Psoas muscle (tissue), 8 donors: ENCODE measurements around the gene SASH3. TPM values are rescaled to one million over a fixed set of nuclear protein-coding genes. Genes with fewer than 3 reads are reported as not detected.

Source experiments
- ATAC-seq, 4 donors: fragments of 200-7000 bp; cut with Tn5 transposase; one replicate each; pipeline ENCODE4 v1.9.1; 2020; ENCODE audit warnings: moderate library complexity in 3 of 4, mild to moderate bottlenecking in 2 of 4
- DNase-seq, 2 donors: peaks; one replicate each; pipeline ENCODE4 v3.0.0-alpha.2; 2020
- H3K27ac ChIP-seq: fragments of 200-600 bp; one replicate; pipeline ENCODE4 v1.8.0; 2022
- H3K27me3 ChIP-seq, 3 donors: fragments of 200-600 bp in 1 of 3; one replicate each; pipeline versions ENCODE4 v1.6.1 to v1.8.0; 2013 to 2022; ENCODE audit warnings: low read length in 2 of 3, mild to moderate bottlenecking in 2 of 3, moderate library complexity in 1 of 3; ENCODE audit not compliant: insufficient read depth in 3 of 3
- H3K36me3 ChIP-seq, 2 donors: fragments of 200-600 bp in 1 of 2; one replicate each; pipeline versions ENCODE4 v1.6.1 to v1.8.0; 2013 to 2022; ENCODE audit warnings: low read depth in 1 of 2, mild to moderate bottlenecking in 1 of 2, moderate library complexity in 1 of 2; ENCODE audit not compliant: insufficient read depth in 1 of 2
- H3K4me1 ChIP-seq: fragments of 200-600 bp; one replicate; pipeline ENCODE4 v1.8.0; 2022
- H3K4me3 ChIP-seq: fragments of 200-600 bp; one replicate; pipeline ENCODE4 v1.8.0; 2022; ENCODE audit warnings: mild to moderate bottlenecking
- H3K9me3 ChIP-seq: fragments of 200-600 bp; one replicate; pipeline ENCODE4 v1.8.0; 2022
- WGBS, 3 donors: extraction: QIAGEN DNeasy Blood & Tissue Kit; methylation state at CpG; one replicate each; pipeline versions ENCODE4 v1.1.6 to v1.1.7; 2013; 5-methylcytosine and 5-hydroxymethylcytosine counted together
- intact Hi-C, 2 donors: fragments of 100-400 bp; cut with DNase I; formaldehyde crosslinking; loops; one replicate each; pipeline versions ENCODE4 v1.11.0 to v1.14.2; 2022
- polyA plus RNA-seq, 3 donors: library from polyadenylated mRNA; stranded (reverse); fragments of 200-250 nt; gene quantifications; one replicate each; pipeline ENCODE4 v1.2.3, GENCODE V29; 2013
- total RNA-seq, 4 donors: library from RNA; stranded (reverse); fragmentation: NEBNext Ultra II Directional in 2 of 4; extraction: Animal tissue kit (Norgen Biotek cat#: 25700) in 2 of 4; gene quantifications; one replicate each; pipeline versions ENCODE4 v1.2.1 to v1.2.4, GENCODE V29; 2021 to 2023
- TF ChIP-seq, protein P1 (sequence below): fragments of 200-600 bp; IDR thresholded peaks from one replicate; pipeline ENCODE4 v1.8.0; 2022; ENCODE audit warnings: antibody characterized with exemption
- donor health status: healthy with polysubstance abuse.
- donor health status: DM: no; HTN: no; CAD: no; lungs with moderate emphysema.
- donor health status: Bipolar disorder and iron deficiency.
- donor health status: healthy.
- donor health status: DM: yes; HTN: yes; CAD: no.
- donor health status: DM: no; HTN: no; CAD: no.
- donor health status: DM: no; HTN: no; CAD: no.
- donor health status: DM: yes; HTN: yes; CAD: no.

Gene SASH3
- total and polyA plus RNA-seq, 7 donors: 0.58 to 2.5 (median 2.2) TPM

DNA sequence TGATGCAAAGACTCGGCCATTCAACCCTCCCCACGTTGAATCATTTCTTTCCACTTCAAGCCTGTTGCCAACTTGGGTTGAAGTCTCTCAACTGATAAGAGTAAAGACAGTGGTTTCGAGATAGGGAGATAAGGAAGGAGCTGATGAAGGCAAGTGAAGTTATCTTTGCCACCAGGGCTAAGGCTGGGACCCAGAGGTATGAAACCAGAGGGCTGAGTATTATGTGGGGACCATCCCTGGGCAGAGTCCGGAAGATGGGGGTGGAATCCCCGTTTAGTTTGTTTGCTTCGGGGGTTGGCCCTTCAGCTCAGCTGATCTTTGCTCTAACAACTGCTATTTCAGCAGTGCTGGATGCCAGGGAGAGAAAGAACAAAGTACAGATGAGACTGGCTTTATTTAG is 43.3 kb upstream of the SASH3 start:
- 76 to 86% (median 86%) methylated on average over 6 of the region's 6 CpGs for WGBS, 3 donors
- H3K36me3 ChIP-seq: no peaks in the 10 kb centered on the region
- TF ChIP-seq, protein P1, sequence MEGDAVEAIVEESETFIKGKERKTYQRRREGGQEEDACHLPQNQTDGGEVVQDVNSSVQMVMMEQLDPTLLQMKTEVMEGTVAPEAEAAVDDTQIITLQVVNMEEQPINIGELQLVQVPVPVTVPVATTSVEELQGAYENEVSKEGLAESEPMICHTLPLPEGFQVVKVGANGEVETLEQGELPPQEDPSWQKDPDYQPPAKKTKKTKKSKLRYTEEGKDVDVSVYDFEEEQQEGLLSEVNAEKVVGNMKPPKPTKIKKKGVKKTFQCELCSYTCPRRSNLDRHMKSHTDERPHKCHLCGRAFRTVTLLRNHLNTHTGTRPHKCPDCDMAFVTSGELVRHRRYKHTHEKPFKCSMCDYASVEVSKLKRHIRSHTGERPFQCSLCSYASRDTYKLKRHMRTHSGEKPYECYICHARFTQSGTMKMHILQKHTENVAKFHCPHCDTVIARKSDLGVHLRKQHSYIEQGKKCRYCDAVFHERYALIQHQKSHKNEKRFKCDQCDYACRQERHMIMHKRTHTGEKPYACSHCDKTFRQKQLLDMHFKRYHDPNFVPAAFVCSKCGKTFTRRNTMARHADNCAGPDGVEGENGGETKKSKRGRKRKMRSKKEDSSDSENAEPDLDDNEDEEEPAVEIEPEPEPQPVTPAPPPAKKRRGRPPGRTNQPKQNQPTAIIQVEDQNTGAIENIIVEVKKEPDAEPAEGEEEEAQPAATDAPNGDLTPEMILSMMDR: no peak

DNA sequence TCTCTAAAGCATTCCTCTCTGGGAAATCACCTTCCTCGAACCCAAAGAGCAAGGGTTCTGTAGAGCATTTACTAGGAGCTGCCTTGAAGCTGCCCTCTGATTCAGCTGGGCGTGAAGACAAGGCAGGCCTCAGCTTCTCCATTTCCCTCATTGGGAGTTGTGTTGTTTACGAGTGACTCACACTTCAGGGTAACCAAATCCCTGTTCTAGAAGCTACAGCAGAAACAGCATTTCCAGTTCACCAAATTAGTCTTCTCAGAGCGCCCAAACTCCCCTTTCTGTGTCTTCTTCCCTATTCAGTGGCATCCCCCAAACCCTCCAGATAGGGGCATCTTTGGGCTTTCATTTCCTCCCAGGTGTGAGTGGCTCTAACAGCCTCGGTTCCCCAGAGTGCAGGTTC is 41.8 kb upstream of the SASH3 start:
- TF ChIP-seq, protein P1: no peak
- intact Hi-C loops: no loop called here
- H3K9me3 ChIP-seq: no peaks in the 10 kb centered on the region
- H3K27me3 ChIP-seq: peaks cover 0 to 8% (median 0%) of the 10 kb centered on the region in 3 donors
- ATAC-seq: peak; percentile 30 to 73 (median 42)
- no peak for DNase-seq
- WGBS, 3 donors: 62 to 80% (median 80%) methylated on average over 5 of the region's 5 CpGs
- H3K27ac ChIP-seq: no peak overlapping the region
- no peaks in the 10 kb centered on the region for H3K36me3 ChIP-seq
- no peak overlapping the region for H3K4me3 ChIP-seq
- H3K4me1 ChIP-seq: no peaks in the 10 kb centered on the region

More for the DNA sequence above, 43.3 kb upstream of the SASH3 start:
- Histone ChIP-seq H3K4me3 (no peak overlapping the region), H3K4me1 (no peaks in the 10 kb centered on the region), H3K27ac (no peak overlapping the region), H3K9me3 (no peaks in the 10 kb centered on the region), H3K27me3 (peaks cover 0 to 8% (median 0%) of the 10 kb centered on the region in 3 donors)
- ATAC-seq (no peak), DNase-seq (no peak)
- intact Hi-C loops: no loop called here

DNA sequence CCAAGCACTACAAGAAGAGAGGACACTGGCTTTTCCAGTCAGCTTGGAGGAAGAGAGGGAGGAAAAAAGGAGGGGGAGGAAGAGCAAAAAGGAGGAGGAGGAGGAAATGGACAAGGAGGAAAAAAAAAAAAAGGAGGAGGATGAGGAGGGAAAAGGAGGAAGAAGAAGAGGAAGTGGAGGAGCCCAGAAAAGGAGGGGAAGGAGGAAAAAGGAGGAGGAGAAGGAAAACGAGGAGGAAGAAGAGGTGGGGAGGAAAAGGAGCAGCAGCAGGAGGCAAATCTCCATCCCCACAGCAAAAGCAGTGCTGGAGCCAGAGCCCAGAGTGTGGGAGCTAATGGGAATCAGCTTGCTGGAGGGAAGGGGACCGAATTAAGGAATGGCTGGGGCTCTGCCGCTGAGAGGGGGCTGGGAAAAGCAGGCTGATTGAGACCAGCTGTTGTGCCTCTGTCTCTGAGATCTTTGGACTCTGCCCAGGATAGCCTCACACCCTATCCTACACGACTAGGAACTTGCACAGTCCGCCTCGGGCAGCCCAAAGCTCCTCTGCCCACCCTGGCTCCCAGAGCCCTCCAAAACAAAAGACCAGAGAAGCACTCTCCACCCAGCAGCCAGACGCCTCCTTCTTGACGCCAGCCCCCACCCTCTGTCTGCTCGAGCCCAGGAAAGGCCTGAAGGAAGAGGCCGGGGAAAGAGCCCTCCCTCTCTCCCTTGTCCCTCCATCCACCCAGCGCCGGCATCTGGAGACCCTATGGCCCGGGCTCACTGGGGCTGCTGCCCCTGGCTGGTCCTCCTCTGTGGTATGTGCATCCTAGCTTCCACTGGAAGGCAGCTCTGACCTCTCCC is 41.1 kb upstream of the SASH3 start, which contains the start of gene XPNPEP2:
XPNPEP2 (plus strand) TSS at position 514 of the 843 bp plus-strand sequence; CDS start at position 749, 235 bp downstream.
- Histone ChIP-seq H3K4me3 (no peak within 1 kb of the TSS), H3K27me3 (peaks cover 0 to 8% (median 0%) of the 10 kb centered on the region in 3 donors), H3K9me3 (no peaks in the 10 kb centered on the region), H3K4me1 (no peaks in the 10 kb centered on the region), H3K36me3 (no peaks in the 10 kb centered on the region), H3K27ac (no peak within 1 kb of the TSS)
- TF ChIP-seq, protein P1: no peak
- DNase-seq (no peak), ATAC-seq (peak in 3 of 4 donors; percentile 21 to 40 (median 36))
- intact Hi-C loops: no loop called here
- 25 to 36% (median 36%) methylated on average over 8 to 13 of the region's 13 CpGs for WGBS, 3 donors

GRCh38 chrX:129739578-129739977 is 40.2 kb upstream of the SASH3 start:
- Histone ChIP-seq H3K27ac (no peak overlapping the region), H3K27me3 (peaks cover 0 to 8% (median 0%) of the 10 kb centered on the region in 3 donors), H3K36me3 (no peaks in the 10 kb centered on the region), H3K9me3 (no peaks in the 10 kb centered on the region), H3K4me3 (no peak overlapping the region), H3K4me1 (no peaks in the 10 kb centered on the region)
- intact Hi-C loops: no loop called here
- WGBS, 3 donors: 60 to 76% (median 70%) methylated on average over 4 of the region's 4 CpGs
- TF ChIP-seq, protein P1: no peak
- DNase-seq (no peak), ATAC-seq (peak in 2 of 4 donors; percentile 35 to 36)
